Lung (tissue), 12 donors: Measurements from ENCODE around the gene AP1G1. TPM values are rescaled to one million over a fixed set of nuclear protein-coding genes. Genes with fewer than 3 reads are reported as not detected.
A peak's percentile ranks its signal among the peaks of the same experiment; 100 is the strongest.

ENCODE experiments used
- ATAC-seq: fragments of 200-7000 bp; cut with Tn5 transposase; one replicate; pipeline ENCODE4 v1.9.1; 2020; ENCODE audit warnings: moderate number of reproducible peaks; ENCODE audit not compliant: insufficient read depth, low FRiP score
- DNase-seq, 3 donors: peaks; one replicate each; pipeline ENCODE4 v3.0.0-alpha.2; 2013 to 2017
- H3K27ac ChIP-seq, 2 donors: one replicate each; pipeline ENCODE4 v1.5.1; 2013; ENCODE audit warnings: mild to moderate bottlenecking in 2 of 2, moderate library complexity in 2 of 2, control low read depth in 1 of 2, inconsistent platforms in 1 of 2, low read depth in 1 of 2, low read length in 1 of 2
- H3K27me3 ChIP-seq, 3 donors: one replicate each; pipeline ENCODE4 v1.5.1; 2013; ENCODE audit warnings: low read length in 2 of 3; ENCODE audit not compliant: control insufficient read depth in 3 of 3, insufficient read depth in 3 of 3
- H3K36me3 ChIP-seq, 4 donors: one replicate each; pipeline ENCODE4 v1.5.1; 2013; ENCODE audit warnings: low read length in 4 of 4, mild to moderate bottlenecking in 1 of 4, moderate library complexity in 1 of 4; ENCODE audit not compliant: control insufficient read depth in 4 of 4, insufficient read depth in 4 of 4
- H3K4me1 ChIP-seq, 5 donors: one replicate each; pipeline ENCODE4 v1.5.1; 2013; ENCODE audit warnings: low read length in 5 of 5, mild to moderate bottlenecking in 2 of 5, moderate library complexity in 1 of 5; ENCODE audit not compliant: control insufficient read depth in 5 of 5, insufficient read depth in 5 of 5
- H3K4me3 ChIP-seq: one replicate; pipeline ENCODE4 v1.5.1; 2013; ENCODE audit warnings: mild to moderate bottlenecking, control low read depth, moderate library complexity
- H3K9ac ChIP-seq, 2 donors: one replicate each; pipeline ENCODE4 v1.5.1; 2013; ENCODE audit warnings: low read length in 2 of 2, control low read depth in 1 of 2; ENCODE audit not compliant: insufficient read depth in 1 of 2
- H3K9me3 ChIP-seq, 4 donors: one replicate each; pipeline ENCODE4 v1.5.1; 2013; ENCODE audit warnings: low read length in 3 of 4, mild to moderate bottlenecking in 1 of 4, moderate library complexity in 1 of 4; ENCODE audit not compliant: control insufficient read depth in 4 of 4, insufficient read depth in 3 of 4
- CTCF ChIP-seq: IDR thresholded peaks from 2 replicates; pipeline ENCODE4 v1.5.1; 2012; ENCODE audit warnings: mild to moderate bottlenecking; ENCODE audit errors: control extremely low read depth, extremely low read depth
- WGBS, 2 donors: extraction: QIAGEN DNeasy Blood & Tissue Kit; methylation state at CpG; one replicate each; pipeline ENCODE4 v1.1.7; 2013; 5-methylcytosine and 5-hydroxymethylcytosine counted together
- polyA plus RNA-seq, 2 donors: library from polyadenylated mRNA; stranded (reverse); fragments of 200-250 nt; gene quantifications; one replicate each; pipeline ENCODE4 v1.2.1, GENCODE V29; 2013
- total RNA-seq, 2 donors: library from RNA; depleted of rRNA in 1 of 2; stranded (reverse); fragments of >200 nt in 1 of 2; gene quantifications; one replicate each; pipeline ENCODE4 v1.2.1, GENCODE V29; 2014 to 2021
- donor health status: control.
- donor health status: control.
- donor health status: Bipolar disorder and iron deficiency.
- donor health status: healthy.
- donor health status: DM: yes; HTN: yes; CAD: no.

Gene AP1G1
- total and polyA plus RNA-seq, 4 donors, result 14.7 to 136 (median 64.5) TPM

GRCh38 chr16:71726476-71727315 is 81.9 kb downstream of the AP1G1 start:
- no peak overlapping the region for H3K4me3 ChIP-seq
- no peak overlapping the region for H3K27ac ChIP-seq
- no peak for DNase-seq
- peaks cover 0 to 11% (median 6%) of the 10 kb centered on the region in 4 donors for H3K36me3 ChIP-seq
- no peaks in the 10 kb centered on the region for H3K27me3 ChIP-seq
- H3K9ac ChIP-seq, result no peak overlapping the region
- ATAC-seq, result no peak
- 38 to 51% methylated on average over 4 of the region's 4 CpGs for WGBS, 2 donors
- H3K9me3 ChIP-seq, result no peaks in the 10 kb centered on the region
- TF ChIP-seq CTCF, result no peak
- H3K4me1 ChIP-seq, result peaks cover 2 to 9% (median 3%) of the 10 kb centered on the region in 5 donors

GRCh38 chr16:71724320-71724751 is 84.3 kb downstream of the AP1G1 start, which contains the start of gene PHLPP2:
Gene PHLPP2 (minus strand): TSS chr16:71724701. CDS start chr16:71714795, 9,906 bp downstream.
- Histone ChIP-seq H3K4me3 (peak within 1 kb of the TSS; percentile 94), H3K36me3 (no peaks in the 10 kb centered on the region), H3K27me3 (no peaks in the 10 kb centered on the region), H3K27ac (peak within 1 kb of the TSS; percentile 76 to 94), H3K4me1 (peaks cover 2 to 9% (median 3%) of the 10 kb centered on the region in 5 donors), H3K9me3 (no peaks in the 10 kb centered on the region), H3K9ac (peak within 1 kb of the TSS in 1 of 2 donors; percentile 26)
- no peak for TF ChIP-seq CTCF
- 25 to 29% methylated on average over 10 of the region's 10 CpGs for WGBS, 2 donors
- ATAC-seq (no peak), DNase-seq (no peak)

- TF ChIP-seq CTCF, result no peak
- Histone ChIP-seq H3K9ac (peak overlapping the region in 1 of 2 donors; percentile 26), H3K27me3 (no peaks in the 10 kb centered on the region)
These were observed 84.9 kb downstream of the AP1G1 start for GRCh38 chr16:71723537-71724319.

More at GRCh38 chr16:71723537-71724319, 84.9 kb downstream of the AP1G1 start:
- 0 to 1% methylated on average over 60 to 104 of the region's 104 CpGs for WGBS, 2 donors
- Histone ChIP-seq H3K9me3 (no peaks in the 10 kb centered on the region), H3K36me3 (peaks cover 0 to 1% (median under 1%) of the 10 kb centered on the region in 4 donors), H3K27ac (peak overlapping the region; percentile 76 to 94), H3K4me3 (peak overlapping the region; percentile 94), H3K4me1 (peaks cover 2 to 9% (median 3%) of the 10 kb centered on the region in 5 donors)
- DNase-seq (peak; percentile 78 to 83 (median 81)), ATAC-seq (peak; percentile 89)
